ENCODE results near the gene CCSER2. TPM values are rescaled to one million over a fixed set of nuclear protein-coding genes. Genes with fewer than 3 reads are reported as not detected.
"Not testable (repeated sequence)": the region's sequence is repeated elsewhere in the genome, so short reads cannot be mapped to it uniquely, and the experiment has no call there.

The CCSER2 gene
- total RNA-seq, 6 experiments from 2014 or later, result 18.2 to 28.8 (median 25.9) TPM

- H3K27ac ChIP-seq, result no peak overlapping the region
- DNase-seq, result no peak
- H3K4me1 ChIP-seq, result peaks cover 0 to 6% (median 0%) of the 10 kb centered on the region in 4 donors
- H3K27me3 ChIP-seq, result no peaks in the 10 kb centered on the region
- no peaks in the 10 kb centered on the region for H3K9me3 ChIP-seq
- 84% methylated on average over 2 of the region's 2 CpGs for WGBS (ENCODE audit: insufficient coverage, low coverage, low lambda C conversion rate, missing lambda C conversion rate)
- no peak overlapping the region for H3K4me3 ChIP-seq
- H3K36me3 ChIP-seq, result no peaks in the 10 kb centered on the region
- no peak for ATAC-seq
- intact Hi-C loops (cut with DNase I), result no loop called here
- TF ChIP-seq POLR2A (IDR thresholded peaks at IDR 0.05), result no peak
Observed at GRCh38 chr10:84493361-84493760, 165.0 kb downstream of the CCSER2 start.

GRCh38 chr10:84493951-84494848 is 165.8 kb downstream of the CCSER2 start:
- Histone ChIP-seq H3K4me1 (peaks cover 0 to 6% (median 0%) of the 10 kb centered on the region in 4 donors), H3K27ac (no peak overlapping the region), H3K4me3 (no peak overlapping the region), H3K36me3 (no peaks in the 10 kb centered on the region), H3K9me3 (no peaks in the 10 kb centered on the region), H3K27me3 (no peaks in the 10 kb centered on the region)
- intact Hi-C loops (cut with DNase I), result no loop called here
- WGBS (ENCODE audit: insufficient coverage, low coverage, low lambda C conversion rate, missing lambda C conversion rate), result 97% methylated on average over 6 of the region's 9 CpGs
- TF ChIP-seq POLR2A (IDR thresholded peaks at IDR 0.05) (no peak), CTCF (IDR thresholded peaks at IDR 0.05) (no peak)
- ATAC-seq, result no peak
- no peak for DNase-seq

DNA sequence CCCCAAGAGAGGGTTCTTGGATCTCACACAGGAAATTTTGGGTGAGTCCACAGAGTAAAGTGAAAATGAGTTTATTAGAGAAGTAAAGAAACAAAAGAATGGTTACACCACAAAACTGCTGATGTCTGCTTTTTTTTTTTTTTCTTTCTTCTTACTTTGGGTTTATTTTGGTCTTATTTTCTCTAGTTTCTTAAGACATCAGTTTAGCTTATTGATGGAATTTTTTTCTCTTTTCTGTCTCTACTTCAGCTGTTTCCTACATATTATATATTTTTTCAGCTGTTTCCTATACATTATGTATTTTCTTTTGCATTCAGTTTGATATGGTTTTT is 166.4 kb downstream of the CCSER2 start:
- TF ChIP-seq CTCF (IDR thresholded peaks at IDR 0.05), result no peak
- TF ChIP-seq POLR2A (IDR thresholded peaks at IDR 0.05), result no peak
- no peak for DNase-seq
- Histone ChIP-seq H3K36me3 (no peaks in the 10 kb centered on the region), H3K4me1 (peaks cover 0 to 6% (median 0%) of the 10 kb centered on the region in 4 donors), H3K27ac (no peak overlapping the region), H3K4me3 (no peak overlapping the region), H3K27me3 (no peaks in the 10 kb centered on the region), H3K9me3 (no peaks in the 10 kb centered on the region)
- ATAC-seq, result no peak
- intact Hi-C loops (cut with DNase I), result no loop called here

DNA sequence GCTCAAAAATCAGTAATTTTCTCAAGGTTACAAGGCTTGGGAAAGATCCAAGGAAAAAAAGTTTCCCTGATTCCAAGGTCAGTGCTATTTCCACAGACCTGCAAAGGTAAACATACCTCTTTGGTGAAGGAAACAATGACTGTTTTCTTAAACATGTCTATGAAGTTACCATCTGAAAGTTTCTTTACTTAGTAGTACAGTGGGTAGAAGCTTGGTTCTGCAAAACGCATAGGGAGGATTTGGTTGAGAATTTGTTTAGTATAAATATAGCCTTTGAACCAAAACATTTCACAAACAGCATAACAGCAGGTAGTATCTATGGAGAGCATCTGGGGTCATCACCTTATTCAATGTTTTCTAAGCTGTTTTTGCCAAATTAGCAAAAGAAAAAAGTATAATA is 169.6 kb downstream of the CCSER2 start:
- Histone ChIP-seq H3K4me1 (peaks cover 0 to 6% (median 0%) of the 10 kb centered on the region in 4 donors), H3K4me3 (no peak overlapping the region), H3K9me3 (no peaks in the 10 kb centered on the region), H3K27ac (no peak overlapping the region), H3K36me3 (no peaks in the 10 kb centered on the region), H3K27me3 (no peaks in the 10 kb centered on the region)
- TF ChIP-seq CTCF (IDR thresholded peaks at IDR 0.05) (no peak), POLR2A (IDR thresholded peaks at IDR 0.05) (no peak)
- DNase-seq (no peak), ATAC-seq (peak; percentile 21 to 52 (median 44))
- WGBS (ENCODE audit: insufficient coverage, low coverage, low lambda C conversion rate, missing lambda C conversion rate), result 29% methylated on average over 1 of the region's 1 CpG
- intact Hi-C loops (cut with DNase I), result no loop called here

DNA sequence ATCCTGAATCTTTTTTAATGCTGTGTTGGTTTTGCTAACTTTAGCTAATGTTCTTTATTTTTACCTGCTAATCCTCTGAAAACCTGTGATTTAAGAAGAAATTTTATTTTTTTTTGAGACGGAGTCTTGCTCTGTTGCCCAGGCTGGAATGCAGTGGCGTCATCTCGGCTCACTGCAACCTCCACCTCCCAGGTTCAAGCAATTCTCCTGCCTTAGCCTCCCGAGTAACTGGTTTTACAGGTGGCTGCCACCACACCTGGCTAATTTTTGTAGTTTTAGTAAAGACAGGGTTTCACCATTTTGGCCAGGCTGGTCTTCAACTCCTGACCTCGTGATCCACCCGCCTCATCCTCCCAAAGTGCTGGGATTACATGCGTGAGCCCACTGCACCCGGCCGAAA is 170.7 kb downstream of the CCSER2 start:
- DNase-seq; ATAC-seq; H3K9me3 ChIP-seq; H3K4me1 ChIP-seq; H3K27ac ChIP-seq; intact Hi-C loops (cut with DNase I); H3K36me3 ChIP-seq; H3K4me3 ChIP-seq; H3K27me3 ChIP-seq: not testable (repeated sequence)
- WGBS (ENCODE audit: insufficient coverage, low coverage, low lambda C conversion rate, missing lambda C conversion rate), result 94% methylated on average over 7 of the region's 9 CpGs

All from right lobe of liver (tissue), 6 donors.